Neural cell (in vitro differentiated cells): ENCODE results near the gene ASCC3.

Source experiments
- EP300 ChIP-seq: fragments of 450-650 bp; conservative IDR thresholded peaks from 2 replicates; pipeline ENCODE4 v1.6.1; 2014; ENCODE audit warnings: antibody characterized with exemption, mild to moderate bottlenecking, moderate library complexity; ENCODE audit not compliant: poor library complexity, severe bottlenecking
- EZH2 ChIP-seq: fragments of 200-600, 300-800 bp; shearing (Covaris generic), sonication (generic); IDR thresholded peaks from 2 replicates; pipeline ENCODE4 v1.6.1; 2014; ENCODE audit warnings: antibody characterized with exemption, low read length, borderline replicate concordance, mild to moderate bottlenecking; ENCODE audit not compliant: insufficient read depth, poor library complexity, severe bottlenecking
- MXI1 ChIP-seq: fragments of 450-650 bp; conservative IDR thresholded peaks from 2 replicates; pipeline ENCODE4 v1.6.1; 2014; ENCODE audit warnings: antibody characterized with exemption, mild to moderate bottlenecking; ENCODE audit not compliant: poor library complexity, severe bottlenecking
- POLR2AphosphoS5 ChIP-seq: IDR thresholded peaks from 2 replicates; pipeline ENCODE4 v1.6.1; 2012
- RAD21 ChIP-seq: fragments of 450-650 bp; conservative IDR thresholded peaks from 2 replicates; pipeline ENCODE4 v1.6.1; 2014; ENCODE audit warnings: antibody characterized with exemption, mild to moderate bottlenecking, moderate library complexity
- TF ChIP-seq, protein P1 (sequence below): fragments of 450-650 bp; IDR thresholded peaks from 2 replicates; pipeline ENCODE4 v1.5.1; 2014; ENCODE audit warnings: antibody characterized with exemption, mild to moderate bottlenecking, moderate library complexity; ENCODE audit not compliant: poor library complexity, severe bottlenecking
- TF ChIP-seq, protein P2 (sequence below): IDR thresholded peaks from 2 replicates; pipeline ENCODE4 v1.6.1; 2012; ENCODE audit warnings: borderline replicate concordance

DNA sequence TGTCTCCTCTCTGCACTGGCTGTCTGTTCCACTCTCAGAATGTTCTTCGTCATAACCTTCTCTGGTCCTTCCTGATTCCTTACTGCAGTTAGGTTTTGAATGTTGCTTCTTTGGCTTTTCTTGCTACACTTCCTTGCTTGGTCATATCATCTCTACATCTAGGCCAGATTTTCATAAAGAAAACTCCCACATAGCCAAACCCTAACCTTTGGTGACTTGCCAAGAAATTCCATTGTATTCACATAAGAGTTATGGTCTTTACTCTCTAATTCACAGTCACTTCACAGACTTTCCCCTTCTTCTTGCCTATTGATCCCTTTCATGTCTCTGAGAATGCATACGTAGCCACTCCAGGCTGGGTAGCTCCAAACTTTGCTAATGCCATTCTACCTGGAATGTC, 374.5 kb downstream of the ASCC3 start:
- TF ChIP-seq, protein P1, sequence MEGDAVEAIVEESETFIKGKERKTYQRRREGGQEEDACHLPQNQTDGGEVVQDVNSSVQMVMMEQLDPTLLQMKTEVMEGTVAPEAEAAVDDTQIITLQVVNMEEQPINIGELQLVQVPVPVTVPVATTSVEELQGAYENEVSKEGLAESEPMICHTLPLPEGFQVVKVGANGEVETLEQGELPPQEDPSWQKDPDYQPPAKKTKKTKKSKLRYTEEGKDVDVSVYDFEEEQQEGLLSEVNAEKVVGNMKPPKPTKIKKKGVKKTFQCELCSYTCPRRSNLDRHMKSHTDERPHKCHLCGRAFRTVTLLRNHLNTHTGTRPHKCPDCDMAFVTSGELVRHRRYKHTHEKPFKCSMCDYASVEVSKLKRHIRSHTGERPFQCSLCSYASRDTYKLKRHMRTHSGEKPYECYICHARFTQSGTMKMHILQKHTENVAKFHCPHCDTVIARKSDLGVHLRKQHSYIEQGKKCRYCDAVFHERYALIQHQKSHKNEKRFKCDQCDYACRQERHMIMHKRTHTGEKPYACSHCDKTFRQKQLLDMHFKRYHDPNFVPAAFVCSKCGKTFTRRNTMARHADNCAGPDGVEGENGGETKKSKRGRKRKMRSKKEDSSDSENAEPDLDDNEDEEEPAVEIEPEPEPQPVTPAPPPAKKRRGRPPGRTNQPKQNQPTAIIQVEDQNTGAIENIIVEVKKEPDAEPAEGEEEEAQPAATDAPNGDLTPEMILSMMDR, result no peak
- TF ChIP-seq POLR2AphosphoS5 (no peak), EP300 (no peak), MXI1 (no peak), EZH2 (no peak), RAD21 (no peak)
- TF ChIP-seq, protein P2, sequence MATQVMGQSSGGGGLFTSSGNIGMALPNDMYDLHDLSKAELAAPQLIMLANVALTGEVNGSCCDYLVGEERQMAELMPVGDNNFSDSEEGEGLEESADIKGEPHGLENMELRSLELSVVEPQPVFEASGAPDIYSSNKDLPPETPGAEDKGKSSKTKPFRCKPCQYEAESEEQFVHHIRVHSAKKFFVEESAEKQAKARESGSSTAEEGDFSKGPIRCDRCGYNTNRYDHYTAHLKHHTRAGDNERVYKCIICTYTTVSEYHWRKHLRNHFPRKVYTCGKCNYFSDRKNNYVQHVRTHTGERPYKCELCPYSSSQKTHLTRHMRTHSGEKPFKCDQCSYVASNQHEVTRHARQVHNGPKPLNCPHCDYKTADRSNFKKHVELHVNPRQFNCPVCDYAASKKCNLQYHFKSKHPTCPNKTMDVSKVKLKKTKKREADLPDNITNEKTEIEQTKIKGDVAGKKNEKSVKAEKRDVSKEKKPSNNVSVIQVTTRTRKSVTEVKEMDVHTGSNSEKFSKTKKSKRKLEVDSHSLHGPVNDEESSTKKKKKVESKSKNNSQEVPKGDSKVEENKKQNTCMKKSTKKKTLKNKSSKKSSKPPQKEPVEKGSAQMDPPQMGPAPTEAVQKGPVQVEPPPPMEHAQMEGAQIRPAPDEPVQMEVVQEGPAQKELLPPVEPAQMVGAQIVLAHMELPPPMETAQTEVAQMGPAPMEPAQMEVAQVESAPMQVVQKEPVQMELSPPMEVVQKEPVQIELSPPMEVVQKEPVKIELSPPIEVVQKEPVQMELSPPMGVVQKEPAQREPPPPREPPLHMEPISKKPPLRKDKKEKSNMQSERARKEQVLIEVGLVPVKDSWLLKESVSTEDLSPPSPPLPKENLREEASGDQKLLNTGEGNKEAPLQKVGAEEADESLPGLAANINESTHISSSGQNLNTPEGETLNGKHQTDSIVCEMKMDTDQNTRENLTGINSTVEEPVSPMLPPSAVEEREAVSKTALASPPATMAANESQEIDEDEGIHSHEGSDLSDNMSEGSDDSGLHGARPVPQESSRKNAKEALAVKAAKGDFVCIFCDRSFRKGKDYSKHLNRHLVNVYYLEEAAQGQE, result no peak
